Embryonic facial prominence (tissue), 1 donor: ENCODE data around the gene SERPINA6.
A peak's percentile ranks its signal among the peaks of the same experiment; 100 is the strongest.
"Not testable (repeated sequence)": the region's sequence is repeated elsewhere in the genome, so short reads cannot be mapped to it uniquely, and the experiment has no call there.

Experiments
- DNase-seq: peaks from one replicate; pipeline ENCODE4 v3.0.0-alpha.2; 2016; ENCODE audit errors: extremely low spot score

SERPINA6 gene

DNA sequence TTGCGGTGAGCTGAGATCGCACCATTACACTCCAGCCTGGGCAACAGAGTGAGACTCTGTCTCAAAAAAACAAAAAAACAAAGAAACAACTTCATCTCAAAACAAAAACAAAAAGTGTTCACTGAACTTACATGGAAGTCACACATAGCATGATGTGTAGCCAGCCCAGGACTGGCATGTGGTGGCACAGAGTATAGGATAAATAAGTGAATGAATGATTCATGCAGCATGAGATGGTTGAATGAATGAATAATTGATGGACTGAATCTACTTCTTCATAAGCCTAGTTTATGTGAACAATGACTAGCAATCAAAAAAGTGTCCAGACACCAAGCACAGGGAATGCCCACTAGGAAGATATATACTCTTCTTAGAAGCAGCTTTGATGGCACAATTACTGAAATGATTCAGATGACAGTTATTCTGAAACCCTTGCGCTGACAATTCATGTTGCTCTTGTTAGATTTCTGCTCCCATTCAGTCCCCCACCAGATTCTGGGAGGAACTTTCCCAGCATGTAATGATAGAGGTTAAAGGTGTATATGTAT, 31.6 kb upstream of the SERPINA6 start:
- no peak for DNase-seq

DNA sequence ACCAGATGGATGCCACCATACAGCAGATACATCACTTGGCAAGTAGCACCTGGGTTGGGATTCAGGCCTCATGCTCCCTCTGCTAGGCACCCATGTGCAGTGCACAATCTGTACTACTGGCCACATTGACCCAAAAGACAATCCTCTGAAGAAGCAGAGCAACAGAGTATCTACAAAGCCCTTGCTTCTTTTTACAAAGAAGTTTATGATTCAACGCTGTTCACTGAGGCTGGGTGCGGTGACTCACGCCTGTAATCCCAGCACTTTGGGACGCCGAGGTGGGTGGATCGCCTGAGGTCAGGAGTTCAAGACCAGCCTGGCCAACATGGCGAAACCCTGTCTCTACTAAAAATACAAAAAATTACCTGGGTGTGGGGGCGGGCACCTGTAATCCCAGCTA, 31.1 kb upstream of the SERPINA6 start:
- DNase-seq, result not testable (repeated sequence)

DNA sequence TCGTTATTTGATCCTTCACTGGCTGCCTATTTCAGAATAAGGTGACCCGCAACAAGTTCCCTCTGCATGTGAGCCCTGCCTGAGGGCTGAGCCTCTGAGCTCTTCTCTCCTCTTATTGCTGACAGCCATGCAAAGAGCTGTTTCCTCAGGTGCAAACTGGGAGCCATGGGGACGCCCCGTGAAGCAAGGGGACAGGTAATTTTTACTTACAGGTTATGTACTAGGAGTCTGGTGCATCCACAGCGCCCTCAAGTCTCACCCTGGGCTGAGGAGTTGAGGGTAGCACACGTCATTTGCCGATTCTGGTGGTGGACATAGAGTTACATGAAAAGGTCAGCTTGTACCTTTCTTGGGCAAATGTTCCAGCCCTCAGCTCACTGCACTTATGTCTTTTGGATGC, 26.1 kb upstream of the SERPINA6 start:
- DNase-seq, result no peak

DNA sequence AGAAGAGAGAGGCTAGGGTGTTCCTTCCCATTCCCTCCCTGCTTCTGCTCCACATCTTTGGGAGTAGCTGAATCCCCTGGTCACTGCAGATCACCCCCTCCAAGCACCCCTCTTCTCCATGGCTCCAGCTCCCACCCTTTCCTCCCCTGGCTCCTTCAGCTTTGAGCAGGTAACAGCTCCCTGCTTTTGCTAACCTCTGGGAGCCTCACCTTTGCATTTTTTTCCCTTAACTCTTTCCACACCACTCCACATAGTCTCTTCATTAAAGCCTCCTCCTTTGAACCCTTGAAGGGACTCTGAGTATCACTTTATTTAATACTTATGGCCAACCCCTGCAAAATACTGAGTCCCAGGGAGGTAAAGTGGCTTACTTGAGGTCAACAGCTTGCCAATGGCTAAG, 25.7 kb upstream of the SERPINA6 start:
- no peak for DNase-seq

DNA sequence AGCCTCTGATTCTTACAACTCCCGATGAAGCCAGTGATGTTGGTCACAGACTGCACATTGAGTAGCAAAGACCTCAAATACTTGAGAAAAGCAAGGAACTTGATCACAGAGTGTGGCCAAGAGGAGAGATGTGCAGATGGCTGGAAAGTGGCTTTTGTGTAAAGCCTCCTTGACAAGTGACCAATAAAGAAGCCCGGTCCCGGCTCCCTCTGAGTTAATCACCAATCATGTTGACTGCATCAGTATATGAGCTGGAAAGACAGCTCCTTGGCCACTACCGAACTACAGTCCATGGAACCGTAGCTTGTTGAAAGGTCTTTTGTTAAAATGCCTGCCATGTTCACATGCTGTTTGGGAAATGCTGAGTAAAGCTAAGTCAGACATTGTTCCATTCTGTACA, 23.7 kb upstream of the SERPINA6 start:
- DNase-seq, result no peak

DNA sequence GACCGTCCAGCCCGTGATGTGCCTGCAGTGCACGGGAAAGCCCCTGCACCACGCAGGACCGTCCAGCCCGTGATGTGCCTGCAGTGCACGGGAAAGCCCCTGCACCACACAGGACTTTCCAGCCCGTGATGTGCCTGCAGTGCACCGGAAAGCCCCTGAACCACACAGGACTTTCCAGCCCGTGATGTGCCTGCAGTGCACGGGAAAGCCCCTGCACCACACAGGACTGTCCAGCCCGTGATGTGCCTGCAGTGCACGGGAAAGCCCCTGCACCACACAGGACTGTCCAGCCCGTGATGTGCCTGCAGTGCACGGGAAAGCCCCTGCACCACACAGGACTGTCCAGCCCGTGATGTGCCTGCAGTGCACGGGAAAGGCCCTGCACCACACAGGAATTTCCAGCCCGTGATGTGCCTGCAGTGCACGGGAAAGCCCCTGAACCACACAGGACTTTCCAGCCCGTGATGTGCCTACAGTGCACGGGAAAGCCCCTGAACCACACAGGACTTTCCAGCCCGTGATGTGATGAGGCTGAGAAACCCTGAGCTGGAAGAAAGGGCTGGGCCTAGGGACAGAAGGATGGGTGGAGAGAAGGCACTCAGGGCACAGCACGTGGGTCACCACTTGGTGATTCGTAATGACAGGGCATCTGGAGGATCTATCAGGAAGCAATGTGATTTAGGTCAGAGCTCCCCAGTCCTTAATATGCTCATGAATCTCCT, 23.1 kb upstream of the SERPINA6 start:
- not testable (repeated sequence) for DNase-seq

DNA sequence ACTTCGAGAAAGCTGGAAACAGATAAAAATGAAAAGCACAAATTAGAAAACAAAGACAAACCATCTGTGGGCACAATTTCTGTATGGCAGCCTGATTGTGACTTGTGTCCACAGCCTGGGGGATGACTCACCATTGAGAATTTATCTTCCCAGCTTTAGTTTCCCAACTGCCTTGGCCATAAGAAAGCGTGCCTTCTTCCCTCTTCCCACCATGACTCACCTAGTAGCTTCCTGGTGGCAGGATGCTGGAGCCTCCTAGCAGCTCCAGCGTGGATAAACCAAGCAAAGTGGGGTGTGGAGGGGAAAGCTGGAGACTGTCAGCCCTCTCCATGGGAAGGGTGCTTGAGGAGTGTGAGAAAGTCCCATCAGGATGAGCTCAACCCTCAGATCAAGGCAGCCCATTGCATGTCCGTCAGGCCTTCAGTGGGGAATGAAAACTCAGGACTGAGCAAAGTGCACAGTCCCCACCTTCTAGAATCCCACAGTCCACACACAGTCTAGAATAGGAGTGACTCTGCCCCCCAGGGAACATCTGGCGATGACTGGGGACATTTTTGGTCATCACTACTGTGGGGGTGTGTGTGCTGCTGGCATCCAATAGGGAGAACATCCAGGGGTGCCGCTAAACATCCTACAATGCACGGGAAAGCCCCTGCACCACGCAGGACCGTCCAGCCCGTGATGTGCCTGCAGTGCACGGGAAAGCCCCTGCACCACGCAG, 22.4 kb upstream of the SERPINA6 start:
- no peak for DNase-seq

DNA sequence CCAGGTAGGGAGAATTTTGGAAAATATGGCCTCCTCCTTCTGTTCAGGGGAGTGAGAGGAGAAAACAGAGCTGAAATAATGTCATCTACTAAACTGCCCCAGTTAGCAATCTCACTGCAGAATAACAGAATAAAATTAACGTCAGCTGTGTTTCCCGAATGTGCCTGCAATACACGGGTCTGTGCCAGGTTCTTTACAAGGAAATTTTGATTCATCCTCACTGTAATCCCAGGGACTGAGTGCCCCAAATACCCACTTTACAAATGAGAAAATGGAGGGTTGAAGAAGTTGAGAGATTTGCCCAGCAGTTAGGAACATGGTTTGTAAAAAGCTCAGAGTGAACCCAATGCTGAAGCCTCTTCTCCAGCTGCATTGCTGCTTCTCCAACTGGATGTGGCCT, 21.3 kb upstream of the SERPINA6 start:
- no peak for DNase-seq

DNA sequence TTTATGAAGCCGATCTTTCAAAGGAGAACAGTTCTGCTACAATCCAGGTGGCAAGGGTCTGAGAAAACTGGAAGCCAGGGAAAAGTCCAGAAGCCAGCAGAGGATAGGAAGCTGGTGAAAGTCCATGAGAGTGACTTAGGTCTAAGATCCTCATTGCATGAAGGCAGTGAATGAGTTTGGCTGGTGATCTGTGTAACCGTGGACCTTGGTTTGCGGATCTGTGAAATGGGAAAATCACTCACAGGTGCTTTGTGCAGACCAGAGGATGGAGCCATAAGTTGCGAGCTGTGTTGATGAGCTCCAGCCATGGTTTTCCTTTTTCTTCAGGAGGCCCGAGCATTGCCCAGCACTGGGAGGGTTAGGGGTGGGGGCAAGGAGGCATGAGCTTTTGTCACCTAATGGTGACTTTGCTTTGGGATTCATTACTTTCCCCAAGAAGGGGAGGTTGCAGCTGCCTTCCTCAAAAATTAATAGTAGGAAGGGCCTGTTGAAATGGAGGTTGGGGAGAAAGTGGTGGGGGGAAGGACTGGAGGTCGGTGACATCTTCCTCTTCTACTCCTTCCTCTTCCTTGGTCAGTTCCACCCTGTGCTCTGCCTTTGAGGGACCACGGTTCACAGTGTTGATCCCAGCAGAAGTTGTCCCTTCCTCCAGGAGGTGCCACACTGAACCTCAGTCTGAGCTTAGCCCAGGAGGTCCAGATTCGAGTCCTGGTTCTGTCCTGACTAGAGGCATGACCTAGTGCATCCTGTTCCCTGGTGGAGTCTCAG, 20.3 kb upstream of the SERPINA6 start:
- no peak for DNase-seq

DNA sequence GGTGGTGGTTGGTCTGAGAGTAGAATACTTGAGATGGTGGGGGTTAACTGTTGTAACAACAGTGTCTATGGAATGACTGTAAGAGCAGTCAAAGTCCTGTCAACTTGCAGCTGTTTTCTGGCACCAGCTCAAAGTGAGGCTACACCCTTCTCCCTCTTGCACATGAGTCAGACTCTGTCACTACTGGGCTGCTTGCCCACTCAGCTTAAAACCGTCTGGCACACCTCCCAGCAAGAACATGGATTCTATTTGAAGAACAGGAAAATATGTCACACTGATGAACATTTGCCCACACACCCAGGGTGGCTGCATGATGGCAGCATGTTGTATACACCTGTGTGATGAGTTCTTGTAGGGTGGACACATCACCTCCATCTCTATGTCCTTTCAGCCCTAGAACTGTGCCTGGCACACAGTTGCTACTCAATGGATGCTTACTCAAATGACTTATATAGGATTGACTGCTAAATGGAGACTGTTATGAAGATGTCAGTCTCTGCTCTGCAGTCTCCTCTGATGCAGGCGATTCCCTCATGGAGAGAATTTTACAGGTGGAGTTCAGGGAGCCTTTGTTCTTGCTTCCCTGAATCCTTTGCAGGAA, 19.3 kb upstream of the SERPINA6 start:
- DNase-seq, result peak; percentile 83

DNA sequence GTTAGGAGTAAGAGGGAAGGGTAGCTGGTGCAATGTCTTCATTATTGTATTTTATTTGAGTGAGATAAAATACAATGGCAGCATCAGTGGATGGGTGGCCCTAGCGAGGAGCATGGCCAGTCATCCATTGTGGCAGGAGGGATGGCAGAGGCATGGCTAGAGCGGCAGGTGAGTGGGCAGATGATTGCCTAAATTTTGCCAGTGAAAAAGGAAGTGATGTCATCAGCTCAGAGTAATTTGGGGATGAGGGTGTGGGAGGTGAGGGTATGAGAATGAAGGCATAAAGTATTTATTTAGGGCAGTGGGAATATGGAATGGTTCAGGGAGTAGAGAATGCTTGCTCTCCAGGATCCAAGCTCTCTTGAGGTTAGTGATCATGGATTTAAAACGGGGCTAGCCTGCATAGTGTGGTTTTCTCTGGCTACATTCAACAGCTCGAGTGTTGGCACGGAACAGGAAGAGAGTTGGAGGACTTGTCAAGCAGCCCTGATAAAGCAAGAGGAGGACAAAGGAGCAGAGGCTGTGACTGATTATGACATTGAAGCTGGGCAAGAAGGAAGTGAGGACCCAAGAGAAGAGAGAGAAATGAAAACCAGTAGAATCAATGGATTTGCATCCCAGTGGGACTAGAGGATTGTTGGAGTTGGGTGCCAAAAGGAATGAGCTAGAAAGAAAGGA, 18.7 kb upstream of the SERPINA6 start:
- no peak for DNase-seq

DNA sequence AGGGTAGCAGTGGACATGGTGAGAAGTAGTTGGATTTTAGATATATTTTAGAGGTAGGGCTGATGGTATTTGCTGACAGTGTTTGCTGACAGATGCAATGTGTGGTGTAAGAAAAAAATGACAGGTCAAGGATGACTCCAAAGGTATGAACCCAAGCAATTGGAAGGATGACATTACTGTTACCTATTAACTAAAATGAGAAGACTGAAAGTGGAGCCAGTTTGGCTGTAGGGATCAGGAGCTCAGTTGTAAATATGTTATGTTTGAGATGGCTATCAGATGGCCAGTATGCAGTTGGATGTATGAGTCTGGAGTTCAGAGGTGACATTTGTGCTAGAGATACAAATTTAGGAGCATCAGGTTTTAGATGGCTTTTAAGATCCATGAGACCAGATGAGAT, 17.4 kb upstream of the SERPINA6 start:
- no peak for DNase-seq

DNA sequence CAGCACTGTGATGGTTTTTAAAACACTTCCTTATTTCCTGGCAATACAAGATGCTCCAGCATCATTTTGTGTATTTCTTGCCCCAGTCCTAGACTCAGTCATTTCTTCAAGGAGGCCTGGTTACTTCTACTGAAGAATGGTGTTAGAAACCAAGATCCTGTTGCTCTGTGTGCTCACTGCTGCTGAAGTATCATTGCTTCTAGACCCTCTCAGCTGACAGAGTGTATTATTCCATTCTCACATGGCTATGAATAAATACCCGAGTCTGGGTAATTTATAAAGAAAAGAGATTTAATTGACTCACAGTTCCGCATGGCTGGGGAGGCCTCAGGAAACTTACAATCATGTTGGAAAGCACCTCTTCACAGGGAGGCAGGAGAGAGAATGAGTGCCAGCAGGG, 14.9 kb upstream of the SERPINA6 start:
- no peak for DNase-seq

DNA sequence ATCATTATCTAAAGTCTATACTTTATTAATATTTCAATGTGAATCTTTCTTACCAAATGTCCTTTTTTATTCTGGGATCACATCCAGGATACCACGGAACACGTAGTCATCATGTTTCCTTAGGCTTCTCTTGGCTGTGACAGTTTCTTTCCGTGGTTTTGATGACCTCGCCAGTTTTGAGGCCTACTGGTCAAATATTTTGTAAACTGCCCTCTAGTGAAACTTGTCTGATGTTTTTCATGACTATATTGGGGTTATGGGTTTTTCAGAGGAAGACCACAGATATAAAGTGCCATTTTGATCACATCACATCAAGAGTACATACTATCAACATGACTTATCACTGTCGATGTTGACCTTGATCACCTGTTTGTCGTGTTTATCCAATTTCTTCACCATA, 14.1 kb upstream of the SERPINA6 start:
- DNase-seq, result no peak

DNA sequence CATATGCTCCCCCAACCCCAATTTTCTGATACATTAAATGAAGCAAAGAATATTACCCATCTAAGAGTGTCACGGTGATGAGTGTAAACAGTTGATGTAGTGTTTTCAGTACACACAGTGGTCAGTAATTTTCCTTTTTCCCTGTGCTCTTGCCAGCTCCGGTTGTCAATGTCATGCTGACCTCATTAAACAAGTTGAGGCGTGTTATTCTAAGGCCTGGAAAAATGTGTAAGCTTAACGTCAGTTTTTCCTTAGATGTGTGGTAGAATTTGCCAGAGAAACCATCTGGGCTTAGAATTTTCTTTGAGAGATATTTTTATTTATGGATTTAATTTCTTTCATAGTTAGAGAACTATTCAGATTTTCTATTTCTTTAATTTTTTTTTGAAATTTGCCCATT, 11.7 kb upstream of the SERPINA6 start:
- no peak for DNase-seq

DNA sequence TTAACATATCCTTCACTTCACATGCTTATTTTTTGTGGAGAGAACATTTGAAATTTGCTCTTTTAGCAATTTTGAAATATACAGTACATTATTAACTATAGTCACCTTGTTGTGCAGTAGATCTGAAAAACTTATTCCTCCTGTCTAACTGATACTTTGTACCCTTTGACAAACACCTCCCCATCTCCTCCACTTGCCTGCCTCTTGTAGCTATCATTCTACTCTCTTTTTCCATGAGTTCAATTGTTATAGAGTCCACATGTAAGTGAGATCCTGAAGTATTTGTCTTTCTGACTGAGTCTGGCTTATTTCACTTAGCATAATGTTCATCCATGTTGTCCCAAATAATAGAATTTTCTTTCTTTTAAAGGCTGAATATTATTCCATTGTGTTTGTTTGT, 9.5 kb upstream of the SERPINA6 start:
- DNase-seq, result no peak

DNA sequence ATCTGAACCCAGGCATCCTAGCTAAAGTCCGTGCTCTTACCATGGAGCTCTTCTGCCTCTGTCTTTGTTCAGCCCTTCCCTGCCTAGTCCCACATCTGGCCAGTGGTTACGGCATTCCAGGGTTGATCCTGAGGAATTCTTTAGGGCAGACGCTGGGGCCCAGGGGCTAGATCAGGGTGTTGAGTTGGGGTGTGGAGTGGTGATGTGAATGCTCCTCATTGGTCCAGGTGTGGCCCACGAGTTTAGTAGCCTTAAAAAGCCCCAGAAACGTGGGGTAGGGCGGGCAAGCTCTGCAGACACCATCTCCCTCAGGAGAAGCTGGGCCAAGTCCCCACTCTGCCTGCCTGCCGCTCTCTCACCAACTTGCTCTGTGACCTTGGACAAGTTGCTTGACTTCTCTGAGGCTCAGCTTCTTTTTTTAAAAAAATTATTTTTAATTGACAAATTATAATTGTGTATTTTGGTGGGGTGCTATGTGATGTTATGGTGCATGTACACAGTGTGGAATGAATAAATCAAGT, 9.0 kb upstream of the SERPINA6 start:
- DNase-seq, result no peak

DNA sequence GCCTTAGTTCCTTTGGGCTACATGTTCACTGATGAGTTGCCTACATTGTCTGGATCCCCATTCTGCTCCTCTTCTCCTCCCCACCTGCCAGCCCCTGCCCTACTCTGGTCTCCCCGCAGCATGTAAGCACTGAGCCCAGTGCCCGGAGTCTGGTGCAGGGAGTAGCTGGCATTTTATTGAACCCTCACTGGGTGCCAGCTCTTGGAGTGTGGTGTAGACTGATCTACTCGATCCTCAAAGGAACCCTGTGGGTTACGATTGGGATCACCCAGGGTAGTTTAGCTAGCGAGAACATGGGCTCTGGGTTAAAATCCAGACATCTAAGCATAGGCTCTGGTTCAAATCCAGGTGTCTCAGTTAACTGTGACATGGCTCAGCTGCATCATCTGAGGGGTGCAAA, 8.3 kb upstream of the SERPINA6 start:
- no peak for DNase-seq

DNA sequence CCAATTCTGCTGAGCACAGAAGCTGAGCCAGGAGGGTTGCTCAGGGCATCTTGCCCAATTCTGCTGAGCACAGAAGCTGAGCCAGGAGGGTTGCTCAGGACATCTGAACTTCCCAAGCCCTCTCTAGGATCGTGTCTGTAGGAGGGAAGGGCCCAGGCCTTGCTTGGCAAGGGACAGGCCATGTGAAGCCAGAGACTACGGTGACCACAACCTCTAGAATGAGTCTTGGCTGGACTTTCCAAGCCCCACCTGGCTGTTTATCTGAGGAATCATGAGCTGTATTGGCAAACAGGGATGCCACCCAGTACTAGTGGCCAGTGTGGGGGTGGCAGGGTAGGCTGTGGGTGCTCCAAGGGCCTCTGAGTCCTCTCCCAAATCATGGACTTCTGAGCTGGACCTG, 7.7 kb upstream of the SERPINA6 start:
- DNase-seq, result no peak

DNA sequence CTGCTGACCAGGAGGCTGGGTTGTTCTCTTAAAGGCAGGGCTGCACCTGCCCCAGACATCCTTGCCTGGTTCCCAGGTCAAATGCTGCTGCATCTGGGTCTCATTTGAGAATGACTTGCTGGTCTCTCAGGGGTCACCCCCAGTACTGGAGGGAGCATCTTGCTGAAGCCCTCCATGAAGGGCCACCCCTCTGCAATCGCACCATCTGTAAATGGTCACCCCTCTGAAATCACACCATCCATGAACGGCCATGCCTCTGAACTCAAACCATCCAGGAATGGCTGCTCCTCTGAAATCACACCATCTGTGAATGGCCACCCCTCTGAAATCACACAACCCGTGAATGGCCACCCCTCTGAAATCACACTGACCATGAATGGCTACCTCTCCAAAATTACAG, 7.3 kb upstream of the SERPINA6 start:
- DNase-seq, result no peak

DNA sequence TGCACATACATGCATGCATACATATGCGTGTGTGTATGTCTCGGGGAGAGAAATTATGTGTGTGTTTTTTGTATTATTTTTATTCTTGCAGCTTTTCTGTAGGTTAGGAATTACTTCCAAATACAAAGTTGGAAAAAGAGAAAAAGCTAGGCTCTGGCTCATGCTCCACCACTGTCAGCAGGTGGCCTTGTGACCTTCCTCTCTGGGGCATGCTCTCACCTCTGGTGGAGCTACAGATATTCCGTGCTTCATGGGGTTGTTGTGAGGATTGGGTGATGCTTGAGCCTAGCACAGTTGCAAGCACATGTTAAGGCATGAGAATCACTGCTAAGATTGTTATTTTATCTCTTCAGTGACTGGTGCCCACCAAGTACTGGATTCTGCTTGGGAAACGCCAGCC, 6.7 kb upstream of the SERPINA6 start:
- no peak for DNase-seq
